H1 (cell line): ENCODE results near the gene NEK11. TPM values are rescaled to one million over a fixed set of nuclear protein-coding genes. Genes with fewer than 3 reads are reported as not detected.

Experiments used
- CHD7 ChIP-seq: fragments of 300-600 bp; sonication (generic); IDR thresholded peaks from 2 replicates; pipeline ENCODE4 v1.7.1; 2012; ENCODE audit warnings: low read length, moderate library complexity, mild to moderate bottlenecking, inconsistent platforms; ENCODE audit not compliant: insufficient replicate concordance
- EP300 ChIP-seq, 2 experiments: IDR thresholded peaks; 1 replicate in 1 of 2; 2 replicates in 1 of 2; pipeline ENCODE4 v1.6.1; 2011 to 2012; ENCODE audit warnings: low read depth in 2 of 2, low read length in 2 of 2, mild to moderate bottlenecking in 2 of 2, borderline replicate concordance in 1 of 2, inconsistent platforms in 1 of 2, moderate library complexity in 1 of 2
- FOSL1 ChIP-seq: IDR thresholded peaks from 2 replicates; pipeline ENCODE4 v1.6.1; 2011; ENCODE audit warnings: mild to moderate bottlenecking, low read depth, low read length, moderate library complexity; ENCODE audit not compliant: insufficient read depth
- KDM4A ChIP-seq: IDR thresholded peaks from one replicate; pipeline ENCODE4 v1.7.1; 2012; ENCODE audit warnings: low read depth, mild to moderate bottlenecking, moderate library complexity, low read length, inconsistent platforms; ENCODE audit not compliant: severe bottlenecking
- NRF1 ChIP-seq: IDR thresholded peaks from 2 replicates; pipeline ENCODE4 v1.6.1; 2011; ENCODE audit warnings: mild to moderate bottlenecking, low read depth, low read length, improper control_type of control experiment
- POU5F1 ChIP-seq: IDR thresholded peaks from 2 replicates; pipeline ENCODE4 v1.6.1; 2011; ENCODE audit warnings: low read depth, mild to moderate bottlenecking, low read length, moderate library complexity
- USF2 ChIP-seq: IDR thresholded peaks from 2 replicates; pipeline ENCODE4 v1.6.1; 2011; ENCODE audit warnings: low read length, improper control_type of control experiment
- polyA plus RNA-seq, 7 experiments: library from polyadenylated mRNA; depleted of rRNA in 3 of 7; stranded (reverse) in 5 of 7; unstranded in 2 of 7; fragments of >200 nt in 5 of 7; fragments of 200-250 nt in 2 of 7; gene quantifications; 1 replicate in 5 of 7; 2 replicates in 1 of 7; 4 replicates in 1 of 7; pipeline versions ENCODE4 v1.2.1 to v1.2.3, GENCODE V29; 2011 to 2013; ENCODE audit warnings: missing spikeins in 2 of 7, mixed read lengths in 2 of 7
- total RNA-seq: library from RNA; stranded (reverse); fragmentation: NEBNext Ultra II Directional; extraction: Animal tissue kit (Norgen Biotek cat#: 25700); gene quantifications from 2 replicates; pipeline ENCODE4 v1.2.1, GENCODE V29; 2021

NEK11 gene
- total and polyA plus RNA-seq, 2 of the 8 experiments (the other 6 are each of a cell fraction or from before 2014, with no cell fraction given), result 0.60 TPM; not detected in 1

GRCh38 chr3:131326307-131326706, 299.6 kb downstream of the NEK11 start (continued):
- TF ChIP-seq CHD7 (no peak), EP300 (IDR thresholded peaks at IDR 0.05; ENCODE audit: borderline replicate concordance in 1 of 2, low read depth in 2 of 2, low read length in 2 of 2) (no peak), NRF1 (no peak), POU5F1 (no peak), USF2 (no peak), KDM4A (no peak), FOSL1 (no peak)
